ENCODE results near the gene RCAN1. TPM values are rescaled to one million over a fixed set of nuclear protein-coding genes. Genes with fewer than 3 reads are reported as not detected.
"Not testable (repeated sequence)": the region's sequence is repeated elsewhere in the genome, so short reads cannot be mapped to it uniquely, and the experiment has no call there.

The RCAN1 gene
- total RNA-seq, 2 experiments from 2014 or later: 11.5 to 13.2 TPM

GRCh38 chr21:34483854-34484253 is 131.1 kb downstream of the RCAN1 start:
- H3K27ac Mint-ChIP-seq, H3K27me3 Mint-ChIP-seq: not testable (repeated sequence)

GRCh38 chr21:34483435-34483834 is 131.5 kb downstream of the RCAN1 start:
- not testable (repeated sequence) for H3K27me3 Mint-ChIP-seq, H3K9me3 Mint-ChIP-seq, H3K36me3 Mint-ChIP-seq, H3K27ac Mint-ChIP-seq, H3K4me1 Mint-ChIP-seq, DNase-seq, H3K4me3 Mint-ChIP-seq

More at GRCh38 chr21:34483854-34484253, 131.1 kb downstream of the RCAN1 start:
- not testable (repeated sequence) for H3K4me1 Mint-ChIP-seq, H3K9me3 Mint-ChIP-seq, H3K36me3 Mint-ChIP-seq, DNase-seq, H3K4me3 Mint-ChIP-seq

- not testable (repeated sequence) for H3K4me1 Mint-ChIP-seq, H3K36me3 Mint-ChIP-seq, H3K9me3 Mint-ChIP-seq, DNase-seq, H3K27me3 Mint-ChIP-seq, H3K4me3 Mint-ChIP-seq, H3K27ac Mint-ChIP-seq
Observed at GRCh38 chr21:34467333-34467732, 147.6 kb downstream of the RCAN1 start.

Other genes with a start within 250 kb of the RCAN1 start
- gene SMIM11, start 239.6 kb downstream of the RCAN1 start, total RNA-seq: 10 to 100 TPM; 24.8 to 38.9 TPM
- gene SMIM34, start 191.2 kb downstream of the RCAN1 start, total RNA-seq: not detected
- under 1 TPM in 1 of 2 experiments, not detected in 1; 0.14 TPM for gene KCNE1, start 102.9 kb downstream of the RCAN1 start, total RNA-seq
- gene CLIC6, start 53.9 kb upstream of the RCAN1 start, total RNA-seq: under 1 TPM; 0.66 to 0.78 TPM